PC-3 (cell line): Measurements from ENCODE around the gene AADAC.

Experiments used
- CTCF ChIP-seq: fragments of 300-600 bp; sonication (generic); conservative IDR thresholded peaks from 2 replicates; pipeline ENCODE4 v1.5.1; 2017; ENCODE audit warnings: antibody characterized with exemption, low read depth, mild to moderate bottlenecking, low read length
- EZH2 ChIP-seq: fragments of 300-600 bp; sonication (generic); IDR thresholded peaks from one replicate; pipeline ENCODE4 v1.6.1; 2017; ENCODE audit warnings: antibody characterized with exemption, mild to moderate bottlenecking, low read length; ENCODE audit not compliant: unreplicated experiment
- EZH2phosphoT487 ChIP-seq: fragments of 300-600 bp; sonication (generic); IDR thresholded peaks from 2 replicates; pipeline ENCODE4 v1.6.1; 2018; ENCODE audit warnings: mild to moderate bottlenecking, antibody characterized with exemption, low read length, borderline replicate concordance

- no peak for TF ChIP-seq CTCF
- TF ChIP-seq EZH2phosphoT487, result no peak
- TF ChIP-seq EZH2, result no peak
These were observed 13.9 kb downstream of the AADAC start for GRCh38 chr3:151827816-151828215.
